Measurements from ENCODE around the gene RHOG.

RHOG gene

GRCh38 chr11:3825473-3826154 is 15.1 kb downstream of the RHOG start:
- H3K4me3 ChIP-seq (ENCODE audit: insufficient read depth in 1 of 2, low read depth in 1 of 2, low read length in 2 of 2), result no peak overlapping the region
- H3K27me3 ChIP-seq (ENCODE audit: control insufficient read depth in 1 of 2, insufficient read depth in 1 of 2, low read length in 2 of 2), result no peaks in the 10 kb centered on the region
- H3K14ac ChIP-seq (ENCODE audit: low read length in 2 of 2), result no peak overlapping the region
- no peak overlapping the region for H4K91ac ChIP-seq (ENCODE audit: low read length)
- H3K36me3 ChIP-seq (ENCODE audit: control insufficient read depth in 1 of 2, insufficient read depth in 2 of 2, low read depth in 1 of 2, low read length in 2 of 2), result peaks cover 51 to 64% of the 10 kb centered on the region in 2 experiments
- H3K9ac ChIP-seq (ENCODE audit: low read length), result no peak overlapping the region
- no peak overlapping the region for H3K27ac ChIP-seq (ENCODE audit: low read length, poor library complexity, severe bottlenecking)
- H2BK120ac ChIP-seq (ENCODE audit: low read depth, low read length), result no peak overlapping the region
- no peak overlapping the region for H2BK15ac ChIP-seq (ENCODE audit: low read depth, poor library complexity, severe bottlenecking)
- H2BK12ac ChIP-seq (ENCODE audit: low read length in 2 of 2), result no peak overlapping the region
- no peak overlapping the region for H3K23ac ChIP-seq (ENCODE audit: low read length in 2 of 2)
- H4K8ac ChIP-seq (ENCODE audit: low read length), result no peak overlapping the region
- peaks cover 5% of the 10 kb centered on the region for H3K4me1 ChIP-seq (ENCODE audit: control insufficient read depth, insufficient read depth, low read depth, low read length)
- H2AK5ac ChIP-seq (ENCODE audit: low read length, severe bottlenecking), result no peak overlapping the region
- DNase-seq, result no peak
- H3K18ac ChIP-seq (ENCODE audit: low read depth in 1 of 2, low read length in 2 of 2), result no peak overlapping the region
- no peaks in the 10 kb centered on the region for H3K9me3 ChIP-seq (ENCODE audit: control insufficient read depth, low read length)
- H3K4ac ChIP-seq (ENCODE audit: low read depth in 1 of 2, low read length in 2 of 2), result no peak overlapping the region
- 78% methylated on average over 6 of the region's 8 CpGs for WGBS
- peaks cover 17% of the 10 kb centered on the region for H3K79me1 ChIP-seq (replicated peaks; ENCODE audit: low read length, poor library complexity, severe bottlenecking)
- no peak overlapping the region for H3K4me2 ChIP-seq (ENCODE audit: low read length, poor library complexity, severe bottlenecking)
- H2BK5ac ChIP-seq (ENCODE audit: low read depth, low read length, poor library complexity, severe bottlenecking), result no peak overlapping the region
- H2AFZ ChIP-seq (ENCODE audit: low read depth, low read length), result no peak overlapping the region

- Histone ChIP-seq H2BK15ac (ENCODE audit: low read depth, poor library complexity, severe bottlenecking) (no peak overlapping the region), H3K27ac (ENCODE audit: low read length, poor library complexity, severe bottlenecking) (no peak overlapping the region), H3K79me1 (replicated peaks; ENCODE audit: low read length, poor library complexity, severe bottlenecking) (peaks cover 16% of the 10 kb centered on the region), H2BK12ac (ENCODE audit: low read length in 2 of 2) (no peak overlapping the region), H3K4me2 (ENCODE audit: low read length, poor library complexity, severe bottlenecking) (no peak overlapping the region), H3K23ac (ENCODE audit: low read length in 2 of 2) (no peak overlapping the region), H3K4me1 (ENCODE audit: control insufficient read depth, insufficient read depth, low read depth, low read length) (peaks cover 5% of the 10 kb centered on the region), H3K4ac (ENCODE audit: low read depth in 1 of 2, low read length in 2 of 2) (no peak overlapping the region), H3K36me3 (ENCODE audit: control insufficient read depth in 1 of 2, insufficient read depth in 2 of 2, low read depth in 1 of 2, low read length in 2 of 2) (peaks cover 51 to 58% of the 10 kb centered on the region in 2 experiments), H3K14ac (ENCODE audit: low read length in 2 of 2) (no peak overlapping the region), H3K9ac (ENCODE audit: low read length) (no peak overlapping the region), H2BK120ac (ENCODE audit: low read depth, low read length) (no peak overlapping the region), H2AK5ac (ENCODE audit: low read length, severe bottlenecking) (no peak overlapping the region), H3K18ac (ENCODE audit: low read depth in 1 of 2, low read length in 2 of 2) (no peak overlapping the region), H2AFZ (ENCODE audit: low read depth, low read length) (no peak overlapping the region), H3K4me3 (ENCODE audit: insufficient read depth in 1 of 2, low read depth in 1 of 2, low read length in 2 of 2) (no peak overlapping the region), H4K91ac (ENCODE audit: low read length) (no peak overlapping the region), H3K9me3 (ENCODE audit: control insufficient read depth, low read length) (no peaks in the 10 kb centered on the region), H3K27me3 (ENCODE audit: control insufficient read depth in 1 of 2, insufficient read depth in 1 of 2, low read length in 2 of 2) (no peaks in the 10 kb centered on the region), H4K8ac (ENCODE audit: low read length) (no peak overlapping the region), H2BK5ac (ENCODE audit: low read depth, low read length, poor library complexity, severe bottlenecking) (no peak overlapping the region)
- WGBS, result 73% methylated on average over 18 of the region's 18 CpGs
- DNase-seq, result peak; percentile 56
These were observed 15.9 kb downstream of the RHOG start for GRCh38 chr11:3824714-3825472.

GRCh38 chr11:3823762-3824506 is 16.8 kb downstream of the RHOG start:
- Histone ChIP-seq H2BK15ac (ENCODE audit: low read depth, poor library complexity, severe bottlenecking) (no peak overlapping the region), H2BK120ac (ENCODE audit: low read depth, low read length) (no peak overlapping the region), H2AK5ac (ENCODE audit: low read length, severe bottlenecking) (no peak overlapping the region), H3K9ac (ENCODE audit: low read length) (no peak overlapping the region), H3K79me1 (replicated peaks; ENCODE audit: low read length, poor library complexity, severe bottlenecking) (peaks cover 15% of the 10 kb centered on the region), H3K18ac (ENCODE audit: low read depth in 1 of 2, low read length in 2 of 2) (no peak overlapping the region), H3K4me3 (ENCODE audit: insufficient read depth in 1 of 2, low read depth in 1 of 2, low read length in 2 of 2) (peak overlapping the region in 1 of 2 experiments; percentile 9), H2BK12ac (ENCODE audit: low read length in 2 of 2) (no peak overlapping the region), H3K9me3 (ENCODE audit: control insufficient read depth, low read length) (no peaks in the 10 kb centered on the region), H3K27me3 (ENCODE audit: control insufficient read depth in 1 of 2, insufficient read depth in 1 of 2, low read length in 2 of 2) (no peaks in the 10 kb centered on the region), H3K27ac (ENCODE audit: low read length, poor library complexity, severe bottlenecking) (no peak overlapping the region), H2AFZ (ENCODE audit: low read depth, low read length) (no peak overlapping the region), H4K8ac (ENCODE audit: low read length) (no peak overlapping the region), H4K91ac (ENCODE audit: low read length) (no peak overlapping the region), H3K4me1 (ENCODE audit: control insufficient read depth, insufficient read depth, low read depth, low read length) (peaks cover 5% of the 10 kb centered on the region), H3K14ac (ENCODE audit: low read length in 2 of 2) (no peak overlapping the region), H2BK5ac (ENCODE audit: low read depth, low read length, poor library complexity, severe bottlenecking) (no peak overlapping the region), H3K23ac (ENCODE audit: low read length in 2 of 2) (no peak overlapping the region), H3K4ac (ENCODE audit: low read depth in 1 of 2, low read length in 2 of 2) (no peak overlapping the region), H3K36me3 (ENCODE audit: control insufficient read depth in 1 of 2, insufficient read depth in 2 of 2, low read depth in 1 of 2, low read length in 2 of 2) (peaks cover 51 to 57% of the 10 kb centered on the region in 2 experiments), H3K4me2 (ENCODE audit: low read length, poor library complexity, severe bottlenecking) (no peak overlapping the region)
- no peak for DNase-seq
- WGBS, result 95% methylated on average over 29 of the region's 30 CpGs

GRCh38 chr11:3823303-3823702 is 17.5 kb downstream of the RHOG start:
- H2BK5ac ChIP-seq (ENCODE audit: low read depth, low read length, poor library complexity, severe bottlenecking), result no peak overlapping the region

More at GRCh38 chr11:3823303-3823702, 17.5 kb downstream of the RHOG start:
- Histone ChIP-seq H3K4me1 (ENCODE audit: control insufficient read depth, insufficient read depth, low read depth, low read length) (peaks cover 5% of the 10 kb centered on the region), H3K4me3 (ENCODE audit: insufficient read depth in 1 of 2, low read depth in 1 of 2, low read length in 2 of 2) (no peak overlapping the region), H3K27ac (ENCODE audit: low read length, poor library complexity, severe bottlenecking) (no peak overlapping the region), H2BK15ac (ENCODE audit: low read depth, poor library complexity, severe bottlenecking) (no peak overlapping the region), H3K36me3 (ENCODE audit: control insufficient read depth in 1 of 2, insufficient read depth in 2 of 2, low read depth in 1 of 2, low read length in 2 of 2) (peaks cover 51 to 57% of the 10 kb centered on the region in 2 experiments), H2BK120ac (ENCODE audit: low read depth, low read length) (no peak overlapping the region), H3K14ac (ENCODE audit: low read length in 2 of 2) (no peak overlapping the region), H3K9me3 (ENCODE audit: control insufficient read depth, low read length) (no peaks in the 10 kb centered on the region), H4K8ac (ENCODE audit: low read length) (no peak overlapping the region), H2BK12ac (ENCODE audit: low read length in 2 of 2) (no peak overlapping the region), H3K18ac (ENCODE audit: low read depth in 1 of 2, low read length in 2 of 2) (no peak overlapping the region), H2AK5ac (ENCODE audit: low read length, severe bottlenecking) (no peak overlapping the region), H3K4me2 (ENCODE audit: low read length, poor library complexity, severe bottlenecking) (no peak overlapping the region), H3K23ac (ENCODE audit: low read length in 2 of 2) (peak overlapping the region in 1 of 2 experiments; percentile 40), H3K79me1 (replicated peaks; ENCODE audit: low read length, poor library complexity, severe bottlenecking) (peaks cover 16% of the 10 kb centered on the region), H3K4ac (ENCODE audit: low read depth in 1 of 2, low read length in 2 of 2) (no peak overlapping the region), H4K91ac (ENCODE audit: low read length) (no peak overlapping the region), H3K27me3 (ENCODE audit: control insufficient read depth in 1 of 2, insufficient read depth in 1 of 2, low read length in 2 of 2) (no peaks in the 10 kb centered on the region), H2AFZ (ENCODE audit: low read depth, low read length) (no peak overlapping the region), H3K9ac (ENCODE audit: low read length) (no peak overlapping the region)
- DNase-seq, result peak; percentile 65
- 98% methylated on average over 3 of the region's 3 CpGs for WGBS

All from mesenchymal stem cell (in vitro differentiated cells and primary cell).